Transverse colon (tissue), 4 donors: ENCODE measurements around the gene KCNH1.

ENCODE experiments used
- CTCF ChIP-seq, 5 experiments: fragments of 200-600 bp in 3 of 5; fragments of 450-650 bp in 2 of 5; sonication (generic) in 3 of 5; IDR thresholded peaks; 1 replicate in 2 of 5; 2 replicates in 3 of 5; pipeline ENCODE4 v1.5.1; 2016 to 2017; ENCODE audit warnings: antibody characterized with exemption in 5 of 5, inconsistent platforms in 3 of 5, mild to moderate bottlenecking in 2 of 5, moderate library complexity in 1 of 5
- EP300 ChIP-seq: sonication (generic); formaldehyde crosslinking; IDR thresholded peaks from one replicate; pipeline ENCODE4 v1.6.1; 2017; ENCODE audit warnings: antibody characterized with exemption, low read depth
- POLR2AphosphoS5 ChIP-seq, 3 donors: sonication (generic); formaldehyde crosslinking; IDR thresholded peaks; one replicate each; pipeline ENCODE4 v1.6.1; 2016; ENCODE audit warnings: antibody characterized with exemption in 3 of 3

DNA sequence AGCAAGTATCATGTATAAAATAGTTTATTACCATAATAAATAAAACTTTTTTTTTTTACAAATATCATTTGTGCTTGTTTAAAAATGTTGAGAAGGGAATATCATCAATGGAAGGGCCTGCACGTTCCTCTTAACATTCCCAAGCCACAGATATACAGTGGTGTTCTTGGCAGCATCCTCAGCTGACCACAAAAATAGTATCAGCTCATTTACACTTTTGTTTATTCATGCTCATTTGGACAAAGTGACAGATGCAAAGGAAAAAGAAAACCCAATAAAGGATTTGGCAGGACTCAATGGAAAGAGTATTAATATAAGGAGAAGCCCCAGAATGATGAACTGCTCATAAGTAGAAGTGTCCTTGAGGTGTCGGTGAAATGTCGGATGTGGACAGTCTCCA, 455.6 kb downstream of the KCNH1 start:
- TF ChIP-seq CTCF (IDR thresholded peaks at IDR 0.05) (no peak), EP300 (no peak), POLR2AphosphoS5 (IDR thresholded peaks at IDR 0.05) (no peak)
